Type B pancreatic cell (in vitro differentiated cells): ENCODE data around the gene SCGB1D4. TPM values are rescaled to one million over a fixed set of nuclear protein-coding genes. Genes with fewer than 3 reads are reported as not detected.

Experiments used
- DNase-seq: peaks from one replicate; pipeline ENCODE4 v3.0.0; 2021; ENCODE audit warnings: mixed read lengths; ENCODE audit not compliant: unreplicated experiment; ENCODE audit errors: extremely low spot score
- H3K27ac Mint-ChIP-seq: 2 replicates; pipeline ENCODE4 v1.8.0; 2021; ENCODE audit warnings: mild to moderate bottlenecking, mixed read lengths
- H3K27me3 Mint-ChIP-seq: 2 replicates; pipeline ENCODE4 v1.8.0; 2021; ENCODE audit warnings: mixed read lengths
- H3K36me3 Mint-ChIP-seq: 2 replicates; pipeline ENCODE4 v1.8.0; 2021; ENCODE audit warnings: mixed read lengths
- H3K4me1 Mint-ChIP-seq: one replicate; pipeline ENCODE4 v1.8.0; 2021; ENCODE audit warnings: mixed read lengths; ENCODE audit not compliant: unreplicated experiment
- H3K4me3 Mint-ChIP-seq: 2 replicates; pipeline ENCODE4 v1.8.0; 2021; ENCODE audit warnings: mild to moderate bottlenecking, mixed read lengths
- H3K9me3 Mint-ChIP-seq: 2 replicates; pipeline ENCODE4 v1.8.0; 2021; ENCODE audit warnings: mixed read lengths
- total RNA-seq: library from RNA; stranded (reverse); gene quantifications from 2 replicates; pipeline ENCODE4 v1.2.1, GENCODE V29; 2021; ENCODE audit warnings: low replicate concordance
- TF ChIP-seq, protein P1 (sequence below): fragments of 200-600 bp; sonication (generic); conservative IDR thresholded peaks from 2 replicates; pipeline ENCODE4 v1.5.0; 2021; ENCODE audit warnings: antibody characterized with exemption, mild to moderate bottlenecking

The SCGB1D4 gene
- total RNA-seq, 1 donor from 2014 or later, result not detected

DNA sequence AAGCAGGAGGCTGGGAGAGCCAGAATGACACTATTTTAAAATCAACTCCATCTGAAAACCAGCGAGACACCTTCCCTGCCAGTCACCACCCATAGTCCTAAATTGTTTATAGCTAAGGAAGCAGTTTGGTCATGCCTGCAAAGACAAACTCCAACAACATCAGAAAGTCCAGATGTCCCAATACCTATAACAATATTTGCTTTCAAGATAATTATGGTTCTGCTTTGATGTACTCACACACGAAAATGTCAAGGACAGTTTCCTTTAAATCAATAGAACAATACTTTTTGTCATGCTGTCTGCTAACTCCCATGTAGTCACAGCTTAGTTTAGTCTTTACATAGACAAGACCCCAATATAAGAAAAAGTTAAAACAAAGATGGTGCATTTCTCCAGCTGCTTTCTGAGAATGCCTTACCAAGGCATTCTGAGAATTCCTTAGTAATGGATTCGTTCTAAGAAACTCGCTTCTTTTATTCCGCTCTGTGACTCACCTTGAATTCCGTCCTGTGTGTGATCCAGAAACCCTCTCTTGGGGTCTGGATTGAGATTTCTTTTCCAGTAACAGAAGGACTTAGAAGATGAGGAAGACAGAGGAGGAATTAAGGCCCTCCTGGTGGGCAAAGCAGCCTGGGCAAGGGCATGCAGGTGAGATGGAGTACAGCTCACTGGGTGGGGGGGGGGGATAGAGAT lies 38.5 kb downstream of the SCGB1D4 start:
- no peak overlapping the region for H3K27ac Mint-ChIP-seq
- H3K4me3 Mint-ChIP-seq, result no peak overlapping the region
- TF ChIP-seq, protein P1, sequence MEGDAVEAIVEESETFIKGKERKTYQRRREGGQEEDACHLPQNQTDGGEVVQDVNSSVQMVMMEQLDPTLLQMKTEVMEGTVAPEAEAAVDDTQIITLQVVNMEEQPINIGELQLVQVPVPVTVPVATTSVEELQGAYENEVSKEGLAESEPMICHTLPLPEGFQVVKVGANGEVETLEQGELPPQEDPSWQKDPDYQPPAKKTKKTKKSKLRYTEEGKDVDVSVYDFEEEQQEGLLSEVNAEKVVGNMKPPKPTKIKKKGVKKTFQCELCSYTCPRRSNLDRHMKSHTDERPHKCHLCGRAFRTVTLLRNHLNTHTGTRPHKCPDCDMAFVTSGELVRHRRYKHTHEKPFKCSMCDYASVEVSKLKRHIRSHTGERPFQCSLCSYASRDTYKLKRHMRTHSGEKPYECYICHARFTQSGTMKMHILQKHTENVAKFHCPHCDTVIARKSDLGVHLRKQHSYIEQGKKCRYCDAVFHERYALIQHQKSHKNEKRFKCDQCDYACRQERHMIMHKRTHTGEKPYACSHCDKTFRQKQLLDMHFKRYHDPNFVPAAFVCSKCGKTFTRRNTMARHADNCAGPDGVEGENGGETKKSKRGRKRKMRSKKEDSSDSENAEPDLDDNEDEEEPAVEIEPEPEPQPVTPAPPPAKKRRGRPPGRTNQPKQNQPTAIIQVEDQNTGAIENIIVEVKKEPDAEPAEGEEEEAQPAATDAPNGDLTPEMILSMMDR, result no peak
- no peak for DNase-seq
- H3K27me3 Mint-ChIP-seq, result peaks cover 46% of the 10 kb centered on the region
- no peaks in the 10 kb centered on the region for H3K36me3 Mint-ChIP-seq
- no peaks in the 10 kb centered on the region for H3K4me1 Mint-ChIP-seq
- no peaks in the 10 kb centered on the region for H3K9me3 Mint-ChIP-seq

DNA sequence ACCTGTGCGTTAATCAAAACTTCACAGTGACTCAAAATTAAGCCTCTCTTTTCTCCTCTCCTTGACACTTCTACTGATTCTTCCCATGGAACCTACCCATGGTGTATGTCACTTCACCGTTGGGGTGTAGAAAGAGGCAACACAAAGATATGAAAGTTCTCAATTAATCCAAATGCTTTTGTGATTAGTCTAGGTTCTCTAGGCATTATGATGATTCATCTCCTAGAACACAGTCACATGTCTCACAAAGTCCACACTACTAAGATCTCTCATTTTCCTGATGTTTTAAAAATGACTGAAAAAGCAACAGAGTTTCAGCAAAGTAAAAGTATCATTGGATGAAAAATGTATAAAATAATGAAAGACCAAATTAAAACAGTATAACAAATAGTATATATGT lies 42.6 kb downstream of the SCGB1D4 start:
- Mint-ChIP-seq H3K4me3 (no peak overlapping the region), H3K4me1 (no peaks in the 10 kb centered on the region), H3K27me3 (peaks cover 25% of the 10 kb centered on the region), H3K27ac (no peak overlapping the region), H3K36me3 (no peaks in the 10 kb centered on the region), H3K9me3 (peaks cover 12% of the 10 kb centered on the region)
- TF ChIP-seq, protein P1, result no peak
- DNase-seq, result no peak

GRCh38 chr11:62253999-62254542 lies 44.8 kb downstream of the SCGB1D4 start:
- H3K4me1 Mint-ChIP-seq, result no peaks in the 10 kb centered on the region
- TF ChIP-seq, protein P1, result no peak
- no peak for DNase-seq
- H3K36me3 Mint-ChIP-seq, result no peaks in the 10 kb centered on the region
- no peak overlapping the region for H3K4me3 Mint-ChIP-seq
- no peak overlapping the region for H3K27ac Mint-ChIP-seq
- peaks cover 20% of the 10 kb centered on the region for H3K27me3 Mint-ChIP-seq
- peaks cover 13% of the 10 kb centered on the region for H3K9me3 Mint-ChIP-seq

GRCh38 chr11:62251698-62252097 lies 47.2 kb downstream of the SCGB1D4 start:
- no peak overlapping the region for H3K27ac Mint-ChIP-seq
- peaks cover 13% of the 10 kb centered on the region for H3K27me3 Mint-ChIP-seq
- no peak overlapping the region for H3K4me3 Mint-ChIP-seq
- H3K9me3 Mint-ChIP-seq, result peaks cover 13% of the 10 kb centered on the region
- TF ChIP-seq, protein P1, result no peak
- no peaks in the 10 kb centered on the region for H3K4me1 Mint-ChIP-seq
- no peaks in the 10 kb centered on the region for H3K36me3 Mint-ChIP-seq
- no peak for DNase-seq

Other genes starting within 250 kb of the SCGB1D4 start
- gene INCENP, start 175.1 kb downstream of the SCGB1D4 start, total RNA-seq, result 38.8 and 96.7 TPM in 2 replicates
- gene SCGB1D1, start 108.9 kb downstream of the SCGB1D4 start, total RNA-seq, result not detected in 2 replicates
- gene SCGB2A1, start 90.4 kb downstream of the SCGB1D4 start, total RNA-seq, result not detected in 2 replicates
- not detected in 2 replicates for gene SCGB1D2, start 56.8 kb downstream of the SCGB1D4 start, total RNA-seq
- gene SCGB2A2, start 28.9 kb downstream of the SCGB1D4 start, total RNA-seq, result not detected in 2 replicates
- 10.0 and 48.0 TPM in 2 replicates for gene ASRGL1, start 38.4 kb upstream of the SCGB1D4 start, total RNA-seq
- gene SCGB1A1, start 120.0 kb upstream of the SCGB1D4 start, total RNA-seq, result not detected in 2 replicates
- gene AHNAK, start 247.7 kb upstream of the SCGB1D4 start, total RNA-seq, result 302 and 656 TPM in 2 replicates